CD4-positive, alpha-beta T cell treated with Interleukin-10 for 1 hour (primary cell): Measurements from ENCODE around the gene MTFR1L.
"Not testable (repeated sequence)": the region's sequence is repeated elsewhere in the genome, so short reads cannot be mapped to it uniquely, and the experiment has no call there.

Experiments
- DNase-seq: peaks from one replicate; pipeline ENCODE4 v3.0.0-alpha.2; 2020

MTFR1L gene

DNA sequence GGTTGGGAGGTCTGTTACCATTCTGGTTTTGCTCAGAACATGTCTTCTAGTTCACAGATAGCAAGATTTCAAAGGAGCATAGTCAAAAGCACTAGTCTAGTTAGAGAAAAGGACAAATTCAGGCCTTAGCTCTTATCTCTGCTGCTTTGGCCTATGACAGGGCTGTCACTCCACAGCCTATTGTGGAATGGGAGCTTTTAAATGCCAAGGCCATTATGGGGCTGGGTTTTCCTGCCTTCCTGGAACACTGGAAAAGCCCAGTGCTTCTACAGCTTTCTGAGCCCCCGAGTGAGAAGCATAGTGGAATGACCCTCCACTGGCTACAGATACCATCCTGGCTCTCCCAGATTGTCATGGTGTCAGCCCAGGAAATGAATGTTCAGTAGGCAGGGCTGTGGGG is 9.3 kb downstream of the MTFR1L start:
- no peak for DNase-seq

DNA sequence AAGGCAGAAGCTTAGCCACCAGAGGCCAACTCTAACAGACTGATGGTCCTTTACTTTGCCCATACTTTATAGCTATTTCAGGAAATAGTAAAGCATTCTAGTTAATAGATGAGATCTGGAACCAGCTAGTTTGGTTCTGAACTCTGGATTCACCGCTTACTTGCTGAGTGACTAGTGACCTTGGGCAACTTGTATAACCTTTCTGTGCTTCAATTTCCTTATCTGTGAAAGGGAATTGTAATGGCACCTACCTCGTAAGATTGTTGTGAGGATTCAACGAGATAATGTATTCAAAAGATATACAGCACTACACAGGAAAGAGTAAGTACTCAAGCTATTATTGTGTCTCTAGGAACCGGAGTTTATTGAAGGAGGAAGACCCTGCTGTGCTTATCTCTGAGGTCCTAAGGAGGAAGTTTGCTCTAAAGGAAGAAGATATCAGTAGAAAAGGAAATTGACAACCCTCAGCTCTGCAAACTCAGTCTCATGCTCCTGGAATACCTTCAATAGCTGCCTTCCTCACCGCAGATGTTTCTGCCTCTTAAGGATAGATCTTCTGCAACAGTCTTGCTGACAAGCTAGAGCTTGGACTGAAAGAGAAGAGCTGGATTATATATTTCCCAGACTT is 11.9 kb downstream of the MTFR1L start:
- DNase-seq: no peak

DNA sequence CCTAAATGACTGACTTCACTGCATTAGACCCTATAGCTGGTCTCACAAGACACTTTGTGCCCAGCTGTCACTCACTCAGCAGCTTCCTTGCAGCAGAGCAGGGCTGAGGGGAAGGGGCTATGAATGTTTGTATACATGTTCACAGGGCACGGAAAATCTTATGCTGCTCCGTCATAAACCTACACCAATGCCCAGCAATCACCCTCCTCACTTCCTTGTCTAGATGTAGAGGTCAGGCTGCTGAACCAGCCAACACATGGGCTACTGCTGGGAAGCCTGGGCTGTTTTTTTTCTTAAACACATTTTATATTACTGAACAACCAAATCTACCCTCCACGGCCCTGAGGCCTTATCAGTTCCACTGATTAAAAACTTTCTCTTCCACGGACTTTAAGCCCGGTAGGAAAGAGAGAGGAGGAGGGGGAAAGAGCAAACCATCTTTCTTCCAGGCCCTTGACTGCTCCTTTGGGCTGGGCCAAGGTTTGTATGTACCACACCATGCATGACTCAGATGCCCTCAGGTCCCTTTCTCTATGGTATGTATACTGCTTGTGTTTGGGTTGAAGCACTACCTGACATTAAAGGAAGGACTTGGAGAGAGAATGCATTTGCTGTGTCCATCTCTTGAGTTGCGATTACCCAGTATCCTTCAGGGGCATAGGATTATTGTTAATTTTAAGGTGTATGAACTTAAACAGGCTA is 12.7 kb downstream of the MTFR1L start:
- no peak for DNase-seq

GRCh38 chr1:25833158-25833557 is 13.4 kb downstream of the MTFR1L start:
- no peak for DNase-seq

DNA sequence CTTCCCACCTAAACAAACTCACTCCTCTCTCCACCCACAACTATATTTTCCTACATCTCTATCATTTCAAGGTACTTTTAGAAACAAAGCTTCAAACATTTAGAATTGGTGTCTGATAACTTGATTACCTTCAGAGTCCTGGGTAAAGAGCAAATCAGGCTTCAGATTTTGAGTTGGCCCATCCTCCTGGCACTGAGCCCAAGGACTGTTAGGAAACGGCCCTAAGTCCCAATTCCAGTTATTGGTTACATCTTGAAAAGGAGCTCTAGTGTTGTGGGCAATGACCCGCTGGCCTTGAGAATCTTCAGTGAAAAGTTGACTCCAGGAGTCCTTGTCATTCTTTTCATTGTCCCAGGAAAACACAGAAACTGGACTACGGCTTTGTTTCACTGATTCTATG is 15.1 kb downstream of the MTFR1L start:
- no peak for DNase-seq

DNA sequence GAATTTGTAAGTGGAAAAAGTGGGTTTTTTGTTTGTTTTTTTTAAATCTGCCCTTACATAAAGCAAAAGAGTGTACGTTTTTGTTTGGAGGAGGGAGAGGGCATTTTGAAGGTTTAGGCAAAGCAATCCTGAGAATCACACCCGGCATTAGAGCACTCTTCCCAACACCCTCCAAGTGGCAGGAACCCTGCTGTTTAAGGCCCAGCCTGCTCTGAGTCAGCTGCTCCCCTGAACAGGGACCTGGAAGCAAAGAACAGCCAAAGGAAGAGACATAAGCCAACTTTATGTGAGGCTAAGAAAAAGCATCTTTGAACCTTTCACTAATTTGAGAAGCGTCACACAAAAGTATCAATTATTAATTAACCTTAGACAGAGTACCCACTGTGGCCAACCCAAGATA is 16.9 kb downstream of the MTFR1L start:
- no peak for DNase-seq

GRCh38 chr1:25837262-25837875 is 17.6 kb downstream of the MTFR1L start:
- DNase-seq: peak; percentile 24

DNA sequence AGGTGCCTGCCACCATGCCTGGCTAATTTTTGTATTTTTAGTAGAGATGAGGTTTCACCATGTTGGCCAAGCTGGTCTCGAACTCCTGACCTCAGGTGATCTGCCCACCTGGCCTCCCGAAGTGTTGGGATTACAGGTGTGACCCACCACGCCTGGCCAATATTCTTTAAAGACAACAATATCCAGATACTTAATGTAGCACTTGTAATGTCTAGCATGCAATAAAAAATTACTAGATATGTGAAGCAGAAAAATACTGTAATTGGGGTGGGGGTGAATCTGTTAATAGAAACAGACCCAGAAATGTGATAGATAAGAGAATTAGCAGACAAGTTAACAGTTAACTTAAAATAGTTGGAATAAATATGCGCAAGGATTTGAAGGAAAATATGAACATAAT is 20.1 kb downstream of the MTFR1L start:
- DNase-seq: not testable (repeated sequence)

DNA sequence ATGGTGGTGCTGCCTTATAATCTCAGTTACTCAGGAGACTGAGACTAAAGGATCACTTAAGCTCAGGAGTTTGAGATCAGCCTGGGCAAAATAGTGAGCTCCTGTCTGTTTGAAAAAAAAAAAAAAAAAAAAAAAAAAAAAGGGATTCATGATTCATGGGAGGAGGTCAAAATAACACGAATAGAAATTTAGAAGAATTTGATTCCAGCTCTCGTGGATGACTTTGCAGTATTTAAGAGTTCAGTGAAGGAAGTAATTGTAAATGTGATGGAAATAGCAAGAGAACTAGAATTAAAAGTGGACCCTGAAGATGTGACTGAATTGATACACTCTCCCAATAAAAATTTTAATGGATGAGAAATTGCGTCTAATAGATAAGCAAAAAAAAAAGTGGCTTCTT is 23.7 kb downstream of the MTFR1L start:
- DNase-seq: no peak

DNA sequence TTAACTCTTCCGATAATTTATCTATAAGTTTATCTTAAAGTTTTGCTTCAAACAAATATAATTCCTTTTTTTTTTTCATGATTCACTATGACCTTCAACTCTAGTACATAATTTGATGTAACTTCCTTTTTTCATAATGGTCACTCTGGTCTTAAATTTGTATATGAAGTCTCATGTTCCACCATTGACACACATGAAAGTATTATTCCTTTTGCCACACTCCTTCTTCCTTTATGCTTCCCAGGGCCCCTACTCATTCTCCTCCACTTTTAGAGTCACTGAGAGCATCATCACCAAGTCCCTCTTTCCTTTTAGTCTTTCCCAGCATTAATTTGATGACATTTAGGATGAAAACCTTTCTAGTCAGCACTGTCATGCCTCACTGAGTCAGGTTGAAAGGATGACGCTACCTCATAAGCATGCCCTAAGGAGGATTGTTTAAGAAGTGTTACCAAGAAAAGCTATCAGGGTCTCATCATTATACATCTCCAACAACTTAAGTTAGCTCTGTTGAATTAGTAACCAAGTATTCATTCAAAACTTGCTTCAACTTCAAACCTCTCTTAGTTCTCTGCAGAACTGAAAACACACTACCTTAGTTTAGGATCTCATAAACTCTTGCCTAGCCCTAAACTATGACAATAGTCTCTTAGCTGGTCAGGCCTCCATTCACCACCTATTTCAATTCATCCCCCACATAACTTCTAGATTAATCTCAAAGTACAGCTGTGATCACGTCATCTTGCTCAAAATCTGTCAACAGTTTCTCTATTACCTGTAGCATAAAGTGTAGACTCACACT is 25.0 kb downstream of the MTFR1L start:
- DNase-seq: no peak

- DNase-seq: no peak
These were observed 25.9 kb downstream of the MTFR1L start for GRCh38 chr1:25845664-25846063.

DNA sequence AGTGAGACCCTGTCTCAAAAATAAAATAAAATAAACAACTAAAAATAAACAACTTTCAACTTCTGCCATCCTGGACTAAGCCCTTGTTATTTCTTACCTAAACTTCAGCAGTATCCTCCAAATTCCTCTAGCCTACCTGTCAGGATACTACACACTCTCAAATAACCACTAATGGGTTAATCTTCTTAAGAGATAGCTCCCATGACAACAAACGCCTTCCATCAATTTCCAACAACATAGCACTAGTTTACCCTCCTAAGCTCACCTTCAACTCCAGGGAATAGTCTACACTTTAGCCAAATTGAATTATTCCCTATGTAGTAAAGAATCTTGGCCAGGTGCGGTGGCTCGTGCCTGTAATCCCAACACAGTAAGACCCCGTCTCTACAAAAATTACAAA is 28.2 kb downstream of the MTFR1L start:
- DNase-seq: no peak

DNA sequence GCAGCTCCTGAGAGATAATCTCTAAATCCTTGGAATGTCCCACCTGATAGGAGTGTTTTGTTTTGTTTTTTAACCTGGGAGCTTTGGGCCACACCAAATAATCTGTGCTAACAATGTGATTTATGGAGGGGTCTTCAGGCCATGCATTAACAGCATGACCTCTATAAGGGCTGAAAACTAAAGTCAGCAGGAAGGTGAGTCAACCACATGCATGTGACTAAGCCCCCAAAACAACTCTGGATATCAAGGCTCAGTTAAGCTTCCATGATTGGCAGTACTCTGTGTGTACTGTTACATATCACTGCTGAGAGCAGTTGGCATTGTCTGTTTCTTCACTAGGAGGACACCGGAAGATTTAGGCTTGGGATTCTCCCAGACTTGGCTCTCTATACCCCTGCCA is 28.8 kb downstream of the MTFR1L start:
- DNase-seq: no peak

DNA sequence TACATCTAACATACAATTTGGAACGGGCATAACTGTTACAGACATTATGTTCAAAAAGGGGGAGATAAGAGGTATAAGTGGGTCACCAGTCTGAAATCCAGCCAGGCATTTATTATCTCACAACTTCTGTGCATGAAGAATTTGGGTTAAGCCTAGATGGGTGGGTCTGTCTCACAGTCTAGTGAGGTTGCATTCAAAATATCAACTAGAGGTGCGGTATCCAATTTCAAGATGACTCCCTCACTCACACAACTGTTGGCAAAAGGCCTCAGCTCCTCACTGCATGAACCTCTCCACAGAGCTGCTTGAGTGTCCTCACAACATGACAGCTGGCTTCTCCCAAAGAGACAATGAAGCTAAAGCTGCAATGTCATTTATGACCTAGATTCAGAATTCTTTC is 34.8 kb downstream of the MTFR1L start:
- no peak for DNase-seq

DNA sequence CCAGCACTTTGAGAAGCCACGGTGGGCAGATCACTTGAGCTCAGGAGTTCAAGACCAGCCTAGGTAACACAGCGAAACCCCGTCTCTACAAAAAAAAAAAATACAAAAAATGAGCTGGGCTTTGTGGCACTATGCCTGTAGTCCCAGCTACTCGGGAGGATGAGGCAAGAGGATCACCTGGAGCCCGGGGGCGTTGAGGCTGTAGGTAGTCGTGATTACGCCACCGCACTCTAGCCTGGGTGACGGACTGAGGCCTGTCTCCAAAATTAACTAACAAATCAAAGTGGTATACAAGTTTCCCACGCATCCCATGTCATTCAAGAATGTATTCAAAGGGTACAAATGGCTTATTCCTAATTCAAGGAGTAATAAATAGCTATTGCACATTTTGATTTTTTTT is 37.1 kb downstream of the MTFR1L start:
- DNase-seq: no peak

DNA sequence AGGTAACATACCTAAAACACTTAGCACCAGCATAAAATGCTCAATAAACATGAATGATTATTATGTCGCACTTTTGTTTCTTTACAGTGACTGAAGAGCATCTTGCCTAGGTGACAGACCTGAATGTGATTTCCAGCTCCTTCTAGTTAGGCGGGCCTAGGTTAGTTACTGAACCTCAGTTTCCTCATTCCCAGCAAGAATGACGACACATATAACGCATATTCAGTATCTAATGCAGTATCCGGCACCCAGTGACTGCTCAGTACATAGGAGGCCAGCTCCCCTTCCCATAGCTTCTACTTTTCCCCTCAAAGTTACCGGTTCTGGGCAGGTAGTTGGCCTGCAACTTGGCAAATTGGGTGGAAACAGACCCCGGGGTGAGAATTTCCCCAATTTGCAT is 38.7 kb downstream of the MTFR1L start:
- DNase-seq: no peak

DNA sequence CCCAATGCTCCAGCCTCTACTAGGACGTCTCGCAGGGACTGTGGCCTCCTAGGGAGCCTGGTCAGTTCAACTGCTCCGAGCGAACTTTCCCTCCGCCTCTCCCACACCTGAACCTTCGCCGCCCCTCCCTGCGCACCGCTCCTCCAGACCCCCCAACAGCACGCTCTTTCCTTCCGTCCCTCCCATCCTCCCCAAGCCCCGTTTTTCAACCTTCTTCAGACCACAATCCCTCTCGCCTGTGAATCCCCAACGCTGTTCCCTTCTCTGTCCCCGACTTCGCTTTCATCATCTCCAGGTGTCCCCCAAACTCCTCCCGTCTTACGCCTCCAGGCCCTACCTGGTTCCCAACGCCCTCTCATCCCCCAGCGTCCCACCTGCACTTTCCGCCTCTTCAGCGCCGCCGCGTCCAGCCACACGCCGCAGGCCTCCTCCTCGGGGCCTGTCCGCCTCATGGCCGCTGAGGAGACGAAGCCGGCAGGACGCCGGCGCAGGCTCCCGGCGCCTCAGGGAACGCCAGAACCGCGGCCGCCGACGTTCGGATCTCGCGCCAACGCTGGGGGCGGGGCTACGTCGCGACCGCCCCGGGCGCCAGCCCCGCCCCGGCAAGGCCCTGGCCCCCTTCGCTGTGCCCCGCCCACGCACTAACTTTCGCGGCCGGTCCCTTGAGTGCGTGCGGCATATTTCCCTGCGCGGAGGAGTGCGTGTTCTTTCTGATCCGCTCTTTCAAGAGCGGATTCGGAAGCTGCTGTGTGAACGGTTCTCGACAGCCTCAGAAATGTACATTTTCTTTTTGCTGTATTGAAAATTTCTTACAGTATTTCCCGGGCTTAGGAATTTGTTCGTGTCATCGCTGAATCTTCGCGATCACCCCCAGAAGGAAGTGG is 39.4 kb downstream of the MTFR1L start, which contains the start of gene AUNIP:
AUNIP (minus strand) TSS at position 552 of the 884 bp plus-strand sequence; CDS start at position 452, 100 bp downstream.
- peak; percentile 91 for DNase-seq

DNA sequence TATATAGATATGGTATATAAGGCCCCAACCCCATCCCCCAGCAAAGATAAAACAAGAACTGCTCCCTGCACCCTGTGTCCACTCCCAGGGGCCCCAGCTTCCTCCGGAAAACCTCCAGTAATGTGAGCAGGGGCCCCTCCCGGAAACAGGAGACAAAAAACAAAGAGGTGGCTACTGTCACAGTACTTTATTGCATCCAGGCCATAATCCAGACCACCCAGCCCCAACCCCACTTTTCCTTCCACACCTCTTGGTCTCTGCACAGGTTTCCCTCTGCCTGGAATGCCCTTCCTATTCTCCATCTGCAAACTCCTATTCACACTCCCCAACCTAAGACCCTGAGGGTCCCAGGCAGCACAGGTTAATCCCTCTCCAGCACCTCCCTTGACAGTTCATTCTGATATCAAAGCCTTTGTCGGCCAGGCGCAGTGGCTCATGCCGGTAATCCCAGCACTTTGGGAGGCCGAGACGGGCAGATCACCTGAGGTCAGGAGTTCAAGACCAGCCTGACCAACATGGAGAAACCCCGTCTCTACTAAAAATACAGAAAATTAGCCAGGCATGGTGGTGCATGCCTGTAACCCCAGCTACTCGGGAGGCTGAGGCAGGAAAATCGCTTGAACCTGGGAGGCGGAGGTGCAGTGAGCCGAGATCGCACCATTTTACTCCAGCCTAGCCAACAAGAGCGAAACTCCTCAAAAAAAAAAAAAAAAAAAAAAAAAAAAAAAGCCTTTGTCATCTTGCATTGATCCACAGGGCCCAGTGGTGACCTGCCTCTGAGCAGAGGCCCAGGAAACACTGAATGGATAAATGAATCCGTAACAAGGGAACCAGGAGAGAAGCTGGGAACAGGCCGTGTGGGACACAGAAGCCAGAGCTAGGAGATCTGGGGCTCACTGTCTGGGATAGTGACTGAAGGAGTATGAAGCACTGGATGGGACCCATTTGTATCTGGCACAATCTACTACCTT is 41.8 kb downstream of the MTFR1L start:
- no peak for DNase-seq

- no peak for DNase-seq
These were observed 43.2 kb downstream of the MTFR1L start for GRCh38 chr1:25862785-25863485.

GRCh38 chr1:25863486-25864262 is 43.9 kb downstream of the MTFR1L start:
- no peak for DNase-seq
